Measurements from ENCODE around the gene SNX27.
"Not testable (repeated sequence)": the region's sequence is repeated elsewhere in the genome, so short reads cannot be mapped to it uniquely, and the experiment has no call there.

The SNX27 gene

DNA sequence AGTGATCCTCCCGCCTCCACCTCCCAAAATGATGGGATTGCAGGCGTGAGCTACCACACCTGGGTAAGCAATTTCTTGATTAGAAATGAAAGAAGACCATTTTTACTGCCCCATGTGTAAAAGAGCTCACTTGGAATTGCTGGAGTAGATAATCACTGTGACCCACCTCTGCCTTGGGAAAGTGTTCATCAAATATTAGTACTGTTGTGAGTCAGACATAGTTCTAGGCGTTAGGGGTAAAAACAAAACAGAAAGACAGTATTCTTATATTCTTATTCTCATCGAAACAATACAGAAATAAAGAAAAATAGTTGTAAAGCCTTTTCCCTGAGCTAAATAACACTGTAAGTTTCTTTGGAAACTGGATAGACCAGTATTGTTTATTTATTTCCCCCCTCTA lies 68.5 kb downstream of the SNX27 start:
- Histone ChIP-seq H3K9ac (ENCODE audit: low read depth, low read length, poor library complexity) (no peak overlapping the region), H4K91ac (ENCODE audit: low read depth, low read length, poor library complexity) (no peak overlapping the region), H4K8ac (ENCODE audit: low read depth, low read length) (no peak overlapping the region), H2AK5ac (ENCODE audit: low read depth, low read length) (no peak overlapping the region), H3K4me1 (ENCODE audit: control insufficient read depth in 2 of 2, insufficient read depth in 1 of 2, low read depth in 1 of 2, low read length in 2 of 2) (no peaks in the 10 kb centered on the region), H2BK12ac (ENCODE audit: low read length) (no peak overlapping the region), H2AFZ (ENCODE audit: low read length) (no peak overlapping the region), H3K4me2 (ENCODE audit: insufficient read depth, low read length, poor library complexity, severe bottlenecking) (no peak overlapping the region), H3K23ac (ENCODE audit: low read depth, low read length, poor library complexity) (no peak overlapping the region), H2BK15ac (ENCODE audit: low read length) (no peak overlapping the region), H3K79me1 (ENCODE audit: low read depth, low read length) (no peaks in the 10 kb centered on the region), H3K36me3 (replicated peaks in 1 of 2; ENCODE audit: control insufficient read depth in 2 of 2, insufficient read depth in 2 of 2, low read length in 2 of 2) (peaks cover 0 to 69% of the 10 kb centered on the region in 2 donors), H3K27me3 (ENCODE audit: control insufficient read depth in 3 of 3, insufficient read depth in 3 of 3, low read depth in 1 of 3, low read length in 3 of 3) (no peaks in the 10 kb centered on the region), H3K14ac (ENCODE audit: low read length) (no peak overlapping the region), H2BK5ac (ENCODE audit: low read length) (no peak overlapping the region), H3K4ac (ENCODE audit: low read length) (no peak overlapping the region), H3K18ac (ENCODE audit: low read length) (no peak overlapping the region), H3K9me3 (replicated peaks in 1 of 2; ENCODE audit: control insufficient read depth in 2 of 2, insufficient read depth in 1 of 2, low read depth in 1 of 2, low read length in 2 of 2) (no peaks in the 10 kb centered on the region), H2BK120ac (ENCODE audit: low read depth, low read length) (no peak overlapping the region), H3K4me3 (ENCODE audit: low read length in 2 of 2) (no peak overlapping the region), H3K27ac (replicated peaks; ENCODE audit: low read length) (no peak overlapping the region)
- no peak for DNase-seq (ENCODE audit: low spot score)
- WGBS, 2 donors (ENCODE audit: extremely low coverage in 2 of 2, insufficient read length in 2 of 2, insufficient replicate concordance in 1 of 2): no CpG with 5 or more reads among the region's 4 CpGs

DNA sequence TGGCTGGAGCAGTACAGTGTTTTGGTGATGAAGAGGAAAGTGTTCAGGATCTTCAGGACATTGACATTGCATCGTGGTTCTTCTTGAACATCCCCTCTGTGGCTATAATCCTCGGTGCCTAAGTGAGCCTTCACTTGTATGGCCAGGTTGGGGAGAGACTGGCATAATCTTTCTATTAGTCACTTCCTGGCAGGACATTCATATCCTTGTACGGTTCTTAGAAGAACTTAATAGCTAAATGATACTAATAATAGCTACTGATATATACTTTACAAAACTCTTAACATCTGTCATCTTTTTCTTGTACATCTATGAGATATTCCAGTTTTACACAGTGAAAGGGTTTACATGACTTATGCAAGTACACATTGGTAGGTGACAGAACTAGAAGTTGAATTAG lies 69.0 kb downstream of the SNX27 start:
- Histone ChIP-seq H2BK120ac (ENCODE audit: low read depth, low read length) (no peak overlapping the region), H3K27ac (replicated peaks; ENCODE audit: low read length) (no peak overlapping the region), H3K36me3 (replicated peaks in 1 of 2; ENCODE audit: control insufficient read depth in 2 of 2, insufficient read depth in 2 of 2, low read length in 2 of 2) (peaks cover 0 to 74% of the 10 kb centered on the region in 2 donors), H4K8ac (ENCODE audit: low read depth, low read length) (no peak overlapping the region), H3K4ac (ENCODE audit: low read length) (no peak overlapping the region), H3K4me1 (ENCODE audit: control insufficient read depth in 2 of 2, insufficient read depth in 1 of 2, low read depth in 1 of 2, low read length in 2 of 2) (no peaks in the 10 kb centered on the region), H2AFZ (ENCODE audit: low read length) (no peak overlapping the region), H2BK15ac (ENCODE audit: low read length) (no peak overlapping the region), H2BK12ac (ENCODE audit: low read length) (no peak overlapping the region), H3K79me1 (ENCODE audit: low read depth, low read length) (no peaks in the 10 kb centered on the region), H3K9ac (ENCODE audit: low read depth, low read length, poor library complexity) (no peak overlapping the region), H3K14ac (ENCODE audit: low read length) (no peak overlapping the region), H3K4me2 (ENCODE audit: insufficient read depth, low read length, poor library complexity, severe bottlenecking) (no peak overlapping the region), H4K91ac (ENCODE audit: low read depth, low read length, poor library complexity) (no peak overlapping the region), H3K18ac (ENCODE audit: low read length) (no peak overlapping the region), H2BK5ac (ENCODE audit: low read length) (no peak overlapping the region), H3K23ac (ENCODE audit: low read depth, low read length, poor library complexity) (no peak overlapping the region), H3K9me3 (replicated peaks in 1 of 2; ENCODE audit: control insufficient read depth in 2 of 2, insufficient read depth in 1 of 2, low read depth in 1 of 2, low read length in 2 of 2) (no peaks in the 10 kb centered on the region), H2AK5ac (ENCODE audit: low read depth, low read length) (no peak overlapping the region), H3K27me3 (ENCODE audit: control insufficient read depth in 3 of 3, insufficient read depth in 3 of 3, low read depth in 1 of 3, low read length in 3 of 3) (no peaks in the 10 kb centered on the region), H3K4me3 (ENCODE audit: low read length in 2 of 2) (no peak overlapping the region)
- WGBS, 2 donors (ENCODE audit: extremely low coverage in 2 of 2, insufficient read length in 2 of 2, insufficient replicate concordance in 1 of 2): no CpG with 5 or more reads among the region's 3 CpGs
- no peak for DNase-seq (ENCODE audit: low spot score)

DNA sequence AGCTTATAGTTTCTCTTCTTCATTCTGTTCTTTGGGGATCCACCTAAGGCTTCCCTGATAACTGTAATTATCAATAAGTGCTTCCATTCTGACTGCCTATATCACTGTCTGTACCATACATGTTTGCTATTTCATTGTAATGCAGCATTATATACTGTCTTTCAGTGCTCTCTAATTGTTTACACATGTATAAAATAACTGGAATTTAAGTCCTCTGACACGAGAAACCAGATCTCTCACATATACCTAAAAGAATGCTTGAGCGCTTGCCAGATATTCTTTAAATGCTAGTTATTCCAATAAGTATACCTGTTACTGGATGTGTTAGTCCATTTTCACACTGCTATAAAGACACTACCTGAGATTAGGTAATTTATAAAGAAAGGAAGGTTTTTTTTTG lies 70.1 kb downstream of the SNX27 start:
- no peak overlapping the region for H4K8ac ChIP-seq (ENCODE audit: low read depth, low read length)
- H3K9ac ChIP-seq (ENCODE audit: low read depth, low read length, poor library complexity): no peak overlapping the region
- WGBS, 2 donors (ENCODE audit: extremely low coverage in 2 of 2, insufficient read length in 2 of 2, insufficient replicate concordance in 1 of 2): no CpG with 5 or more reads among the region's 2 CpGs
- H3K4ac ChIP-seq (ENCODE audit: low read length): no peak overlapping the region
- no peak overlapping the region for H2AFZ ChIP-seq (ENCODE audit: low read length)
- no peak overlapping the region for H3K27ac ChIP-seq (replicated peaks; ENCODE audit: low read length)
- H3K27me3 ChIP-seq (ENCODE audit: control insufficient read depth in 3 of 3, insufficient read depth in 3 of 3, low read depth in 1 of 3, low read length in 3 of 3): no peaks in the 10 kb centered on the region
- H2BK120ac ChIP-seq (ENCODE audit: low read depth, low read length): no peak overlapping the region
- H3K14ac ChIP-seq (ENCODE audit: low read length): no peak overlapping the region
- H2BK5ac ChIP-seq (ENCODE audit: low read length): no peak overlapping the region
- no peak overlapping the region for H2AK5ac ChIP-seq (ENCODE audit: low read depth, low read length)
- H3K36me3 ChIP-seq (replicated peaks in 1 of 2; ENCODE audit: control insufficient read depth in 2 of 2, insufficient read depth in 2 of 2, low read length in 2 of 2): peaks cover 0 to 85% of the 10 kb centered on the region in 2 donors
- no peaks in the 10 kb centered on the region for H3K79me1 ChIP-seq (ENCODE audit: low read depth, low read length)
- H3K4me1 ChIP-seq (ENCODE audit: control insufficient read depth in 2 of 2, insufficient read depth in 1 of 2, low read depth in 1 of 2, low read length in 2 of 2): no peaks in the 10 kb centered on the region
- H3K4me2 ChIP-seq (ENCODE audit: insufficient read depth, low read length, poor library complexity, severe bottlenecking): no peak overlapping the region
- DNase-seq (ENCODE audit: low spot score): no peak
- H4K91ac ChIP-seq (ENCODE audit: low read depth, low read length, poor library complexity): no peak overlapping the region
- no peaks in the 10 kb centered on the region for H3K9me3 ChIP-seq (replicated peaks in 1 of 2; ENCODE audit: control insufficient read depth in 2 of 2, insufficient read depth in 1 of 2, low read depth in 1 of 2, low read length in 2 of 2)
- H2BK12ac ChIP-seq (ENCODE audit: low read length): no peak overlapping the region
- H2BK15ac ChIP-seq (ENCODE audit: low read length): no peak overlapping the region
- no peak overlapping the region for H3K4me3 ChIP-seq (ENCODE audit: low read length in 2 of 2)
- no peak overlapping the region for H3K23ac ChIP-seq (ENCODE audit: low read depth, low read length, poor library complexity)
- no peak overlapping the region for H3K18ac ChIP-seq (ENCODE audit: low read length)

DNA sequence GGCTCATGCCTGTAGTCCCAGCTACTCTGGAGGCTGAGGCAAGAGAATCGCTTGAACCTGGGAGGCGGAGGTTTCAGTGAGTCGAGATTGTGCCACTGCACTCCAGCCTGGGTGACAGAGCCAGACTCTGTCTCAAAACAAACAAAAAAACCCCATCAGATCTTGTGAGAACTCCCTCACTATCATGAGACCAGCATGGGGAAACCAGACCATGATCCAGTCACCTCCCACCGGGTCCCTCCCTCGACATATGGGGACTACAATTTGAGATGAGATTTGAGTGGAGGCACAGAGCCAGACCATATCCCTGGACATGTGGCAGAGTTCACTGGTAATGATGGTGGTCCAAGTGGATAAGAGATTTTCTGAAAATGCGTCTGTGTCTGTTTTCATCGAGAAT lies 71.1 kb downstream of the SNX27 start:
- H3K4me2 ChIP-seq (ENCODE audit: insufficient read depth, low read length, poor library complexity, severe bottlenecking); H2BK5ac ChIP-seq (ENCODE audit: low read length); H3K9me3 ChIP-seq (replicated peaks in 1 of 2; ENCODE audit: control insufficient read depth in 2 of 2, insufficient read depth in 1 of 2, low read depth in 1 of 2, low read length in 2 of 2); H3K23ac ChIP-seq (ENCODE audit: low read depth, low read length, poor library complexity); H3K4ac ChIP-seq (ENCODE audit: low read length); H2AFZ ChIP-seq (ENCODE audit: low read length); H3K4me1 ChIP-seq (ENCODE audit: control insufficient read depth in 2 of 2, insufficient read depth in 1 of 2, low read depth in 1 of 2, low read length in 2 of 2); DNase-seq (ENCODE audit: low spot score); H4K91ac ChIP-seq (ENCODE audit: low read depth, low read length, poor library complexity); H3K27ac ChIP-seq (replicated peaks; ENCODE audit: low read length); H3K27me3 ChIP-seq (ENCODE audit: control insufficient read depth in 3 of 3, insufficient read depth in 3 of 3, low read depth in 1 of 3, low read length in 3 of 3); H3K18ac ChIP-seq (ENCODE audit: low read length); H3K4me3 ChIP-seq (ENCODE audit: low read length in 2 of 2); H3K14ac ChIP-seq (ENCODE audit: low read length); H3K79me1 ChIP-seq (ENCODE audit: low read depth, low read length); H2BK120ac ChIP-seq (ENCODE audit: low read depth, low read length); H2BK15ac ChIP-seq (ENCODE audit: low read length); H2AK5ac ChIP-seq (ENCODE audit: low read depth, low read length); H3K9ac ChIP-seq (ENCODE audit: low read depth, low read length, poor library complexity); H4K8ac ChIP-seq (ENCODE audit: low read depth, low read length); H2BK12ac ChIP-seq (ENCODE audit: low read length): not testable (repeated sequence)
- no CpG with 5 or more reads among the region's 7 CpGs for WGBS, 2 donors (ENCODE audit: extremely low coverage in 2 of 2, insufficient read length in 2 of 2, insufficient replicate concordance in 1 of 2)
- H3K36me3 ChIP-seq (replicated peaks in 1 of 2; ENCODE audit: control insufficient read depth in 2 of 2, insufficient read depth in 2 of 2, low read length in 2 of 2): peaks cover 0 to 80% of the 10 kb centered on the region in 2 donors

All from neuronal stem cell (in vitro differentiated cells).